Activated T-cell treated with anti-CD3 and anti-CD28 coated beads, Interleukin-2, amount 50 U/mL, for 72 hours (primary cell): ENCODE measurements around the gene OR2W3. TPM values are rescaled to one million over a fixed set of nuclear protein-coding genes. Genes with fewer than 3 reads are reported as not detected.
"Not testable (repeated sequence)": the region's sequence is repeated elsewhere in the genome, so short reads cannot be mapped to it uniquely, and the experiment has no call there.

ENCODE experiments used
- ATAC-seq, 2 donors: fragments of 150-1000 bp; cut with Tn5 transposase; replicated peaks in 1 of 2; 2 replicates each; pipeline ENCODE4 v1.10.0; 2021; ENCODE audit warnings: moderate library complexity in 2 of 2, mild to moderate bottlenecking in 1 of 2
- DNase-seq, 2 donors: peaks; one replicate each; pipeline ENCODE4 v3.0.0; 2021 to 2022; ENCODE audit warnings: mixed read lengths in 1 of 2
- H3K27ac Mint-ChIP-seq: one replicate; pipeline ENCODE4 v1.8.0; 2022; ENCODE audit warnings: mild to moderate bottlenecking, moderate library complexity, mixed read lengths
- H3K27me3 Mint-ChIP-seq: one replicate; pipeline ENCODE4 v1.8.0; 2022; ENCODE audit warnings: low read depth, mixed read lengths
- H3K36me3 Mint-ChIP-seq, 2 donors: one replicate each; pipeline ENCODE4 v1.8.0; 2022; ENCODE audit warnings: mixed read lengths in 2 of 2, mild to moderate bottlenecking in 1 of 2; ENCODE audit not compliant: insufficient read depth in 2 of 2
- H3K4me1 Mint-ChIP-seq: one replicate; pipeline ENCODE4 v1.8.0; 2022; ENCODE audit warnings: low read depth, mixed read lengths
- H3K4me3 Mint-ChIP-seq, 2 donors: one replicate each; pipeline ENCODE4 v1.8.0; 2022; ENCODE audit warnings: mild to moderate bottlenecking in 2 of 2, mixed read lengths in 2 of 2, moderate library complexity in 2 of 2
- H3K9me3 Mint-ChIP-seq, 2 donors: one replicate each; pipeline ENCODE4 v1.8.0; 2022; ENCODE audit warnings: mixed read lengths in 2 of 2
- total RNA-seq, 2 donors: library from RNA; stranded (reverse); gene quantifications; one replicate each; pipeline ENCODE4 v1.2.3, GENCODE V29; 2022

OR2W3 gene
- total RNA-seq, 2 donors from 2014 or later = not detected

DNA sequence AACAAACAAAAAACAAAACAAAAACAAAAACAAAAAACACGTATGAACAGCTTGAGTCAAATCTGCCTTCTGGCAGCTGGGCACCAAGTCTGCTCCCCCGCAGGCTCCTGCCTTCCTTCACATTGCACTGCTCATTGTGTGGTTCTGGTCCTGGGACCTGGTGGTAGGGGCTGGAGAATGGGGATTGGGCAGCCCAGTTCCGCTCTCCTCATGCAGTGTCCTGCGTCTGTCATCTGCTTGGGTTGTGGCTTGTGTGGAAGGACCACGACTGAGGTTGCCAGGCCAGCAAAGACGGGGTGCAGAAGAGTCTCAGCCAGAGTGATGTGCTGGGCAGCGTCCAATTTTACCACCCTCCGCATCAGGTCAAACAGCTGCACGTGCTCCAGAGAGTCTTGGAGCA lies 40.4 kb downstream of the OR2W3 start:
- Mint-ChIP-seq H3K36me3 (no peaks in the 10 kb centered on the region), H3K4me3 (no peak overlapping the region), H3K27ac (no peak overlapping the region), H3K9me3 (peaks cover 0 to 3% of the 10 kb centered on the region in 2 donors), H3K27me3 (no peaks in the 10 kb centered on the region), H3K4me1 (no peaks in the 10 kb centered on the region)
- ATAC-seq (no peak), DNase-seq (no peak)

- Mint-ChIP-seq H3K27ac (no peak overlapping the region), H3K27me3 (no peaks in the 10 kb centered on the region)
These were observed 41.0 kb downstream of the OR2W3 start for GRCh38 chr1:247936415-247936814.

DNA sequence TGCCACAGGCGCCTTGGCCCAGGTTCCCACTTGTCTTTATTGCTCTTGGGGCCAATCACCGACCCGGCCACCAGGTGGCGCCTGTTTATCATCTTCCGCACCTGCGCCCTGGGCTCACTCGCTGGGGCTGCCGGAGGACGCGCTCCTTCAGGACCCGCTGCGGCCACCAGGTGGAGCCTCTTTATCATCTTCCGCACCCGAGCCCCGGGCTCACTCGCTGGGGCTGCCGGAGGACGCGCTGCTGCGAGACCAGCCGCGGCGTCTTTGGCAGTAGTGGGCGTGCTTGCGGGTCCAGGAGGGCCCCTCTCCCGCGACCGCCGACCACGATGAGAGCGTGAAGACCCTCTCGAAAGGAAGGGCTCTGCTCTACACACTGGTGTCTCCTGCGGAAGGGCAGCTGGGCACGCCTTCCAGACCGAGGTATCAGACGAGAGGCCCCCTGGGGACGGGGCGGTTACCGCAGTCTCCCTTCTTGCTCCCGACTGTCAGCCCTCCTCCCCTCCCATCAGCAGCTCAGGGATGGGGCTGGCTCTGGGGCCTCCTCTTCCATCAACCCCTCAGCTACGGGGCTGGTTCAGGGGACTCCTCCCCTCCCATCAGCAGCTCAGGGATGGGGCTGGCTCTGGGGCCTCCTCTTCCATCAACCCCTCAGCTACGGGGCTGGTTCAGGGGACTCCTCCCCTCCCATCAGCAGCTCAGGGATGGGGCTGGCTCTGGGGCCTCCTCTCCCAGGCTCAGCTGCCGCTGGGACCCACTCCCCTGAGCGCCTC lies 41.8 kb downstream of the OR2W3 start:
- not testable (repeated sequence) for H3K27ac Mint-ChIP-seq, H3K27me3 Mint-ChIP-seq, H3K9me3 Mint-ChIP-seq, H3K4me1 Mint-ChIP-seq, H3K36me3 Mint-ChIP-seq
- DNase-seq = peak; percentile 93 to 95
- peak; percentile 99 for ATAC-seq
- peak overlapping the region; percentile 81 to 90 for H3K4me3 Mint-ChIP-seq

More at GRCh38 chr1:247936415-247936814, 41.0 kb downstream of the OR2W3 start:
- Mint-ChIP-seq H3K4me1 (no peaks in the 10 kb centered on the region), H3K4me3 (no peak overlapping the region), H3K36me3 (no peaks in the 10 kb centered on the region), H3K9me3 (peaks cover 0 to 3% of the 10 kb centered on the region in 2 donors)
- no peak for ATAC-seq
- no peak for DNase-seq

- Mint-ChIP-seq H3K4me1 (no peaks in the 10 kb centered on the region), H3K9me3 (peaks cover 0 to 5% of the 10 kb centered on the region in 2 donors), H3K27me3 (no peaks in the 10 kb centered on the region), H3K36me3 (no peaks in the 10 kb centered on the region), H3K27ac (no peak overlapping the region), H3K4me3 (no peak overlapping the region)
- no peak for ATAC-seq
- DNase-seq = no peak
These were observed 47.2 kb downstream of the OR2W3 start for GRCh38 chr1:247942624-247943023.

Other genes starting within 250 kb of the OR2W3 start
- gene OR13G1, start 215.8 kb upstream of the OR2W3 start, total RNA-seq = not detected
- not detected for gene OR6F1, start 178.9 kb upstream of the OR2W3 start, total RNA-seq
- not detected for gene OR14K1, start 157.0 kb upstream of the OR2W3 start, total RNA-seq
- gene OR14A2, start 147.4 kb upstream of the OR2W3 start, total RNA-seq = not detected
- not detected for gene OR1C1, start 135.0 kb upstream of the OR2W3 start, total RNA-seq
- not detected for gene OR14A16, start 71.5 kb upstream of the OR2W3 start, total RNA-seq
- gene OR11L1, start 53.7 kb upstream of the OR2W3 start, total RNA-seq = not detected
- gene TRIM58, start 38.4 kb upstream of the OR2W3 start, total RNA-seq = under 1 TPM; 0.21 to 0.24 TPM
- not detected for gene OR2T8, start 24.7 kb downstream of the OR2W3 start, total RNA-seq
- not detected for gene OR2AJ1, start 29.3 kb downstream of the OR2W3 start, total RNA-seq
- not detected for gene OR2L8, start 53.3 kb downstream of the OR2W3 start, total RNA-seq
- under 1 TPM in 1 of 2 donors, not detected in 1; 0.35 TPM for gene OR2AK2, start 69.6 kb downstream of the OR2W3 start, total RNA-seq
- gene OR2L5, start 118.1 kb downstream of the OR2W3 start, total RNA-seq = under 1 TPM in 1 of 2 donors, not detected in 1; 0.16 TPM
- gene OR2L2, start 134.5 kb downstream of the OR2W3 start, total RNA-seq = under 1 TPM; 0.12 to 0.29 TPM
- under 1 TPM in 1 of 2 donors, not detected in 1; 0.07 TPM for gene OR2L3, start 151.2 kb downstream of the OR2W3 start, total RNA-seq
- gene OR2L13, start 199.6 kb downstream of the OR2W3 start, total RNA-seq = under 1 TPM; 0.14 to 0.24 TPM
- gene OR2M5, start 249.6 kb downstream of the OR2W3 start, total RNA-seq = not detected